Measurements from ENCODE around the gene HELZ.

DNA sequence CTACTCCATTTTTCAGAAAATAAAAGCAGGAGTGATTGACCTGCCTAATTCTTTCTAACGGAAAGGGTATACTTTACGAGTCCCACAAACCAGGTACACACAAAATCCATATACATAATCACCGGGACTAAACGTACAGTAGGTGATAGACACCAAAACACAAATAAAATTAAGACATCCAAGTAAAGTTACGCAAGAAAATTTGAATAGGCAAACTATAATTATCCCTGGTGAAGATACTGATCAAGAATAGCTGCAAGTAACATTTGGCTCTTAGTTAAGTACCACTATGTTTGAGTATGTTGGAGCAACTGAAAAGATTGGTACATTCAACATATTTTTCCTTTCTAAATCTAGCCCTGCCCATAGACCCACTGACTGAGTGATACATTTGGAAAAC lies 1.7 kb downstream of the HELZ start:
- no peak for TF ChIP-seq POLR2A (IDR thresholded peaks at IDR 0.05)
- no peak for TF ChIP-seq POLR2AphosphoS5 (IDR thresholded peaks at IDR 0.05)
